Endothelial cell of umbilical vein (primary cell): ENCODE data around the gene PGD. TPM values are rescaled to one million over a fixed set of nuclear protein-coding genes. Genes with fewer than 3 reads are reported as not detected.

ENCODE experiments used
- BruUV-seq: library from RNA; stranded (reverse); fragments of 400-500 nt; replicated peaks from 2 replicates; lab custom pipeline; 2021; lab: Mats Ljungman, UMichigan
- CTCF ChIA-PET: fragments of 300-600, 350-600 bp; sonication (Branson Sonifier 250); formaldehyde crosslinking; loops from one replicate; lab custom pipeline; 2021; ENCODE audit warnings: antibody characterized with exemption, inconsistent platforms; lab: Charles Lee
- POLR2A ChIA-PET: fragments of 300-600, 350-600 bp; sonication (Branson Sonifier 250); formaldehyde crosslinking; loops from one replicate; lab custom pipeline; 2021; ENCODE audit warnings: antibody characterized with exemption, inconsistent platforms; lab: Charles Lee
- DNase-seq: peaks from one replicate; pipeline ENCODE4 v3.0.0-alpha.2; 2011; ENCODE audit warnings: low read depth, low spot score
- FAIRE-seq: peaks from 2 replicates; lab custom pipeline; 2011; peaks lifted over from hg19 to GRCh38; lab: Jason Lieb, UNC
- H2AFZ ChIP-seq: 2 replicates; pipeline ENCODE4 v1.6.0; 2012; ENCODE audit warnings: low read depth, low read length, control low read depth, inconsistent platforms
- H3K27ac ChIP-seq: 2 replicates; pipeline ENCODE4 v1.5.1; 2011; ENCODE audit warnings: low read depth, mild to moderate bottlenecking, control low read depth, low read length, moderate library complexity; ENCODE audit not compliant: insufficient read depth
- H3K27me3 ChIP-seq, 2 experiments: 2 replicates each; pipeline versions ENCODE4 v1.6.0 to v1.6.1; 2011; ENCODE audit warnings: low read length in 2 of 2, mixed read lengths in 1 of 2; ENCODE audit not compliant: control insufficient read depth in 2 of 2, insufficient read depth in 2 of 2
- H3K36me3 ChIP-seq, 2 experiments: 2 replicates in 1 of 2; 3 replicates in 1 of 2; pipeline ENCODE4 v1.5.1; 2011; ENCODE audit warnings: low read length in 2 of 2, mild to moderate bottlenecking in 1 of 2, moderate library complexity in 1 of 2; ENCODE audit not compliant: control insufficient read depth in 2 of 2, insufficient read depth in 2 of 2; ENCODE audit errors: extremely low read depth in 1 of 2
- H3K4me1 ChIP-seq: 3 replicates; pipeline ENCODE4 v1.5.1; 2011; ENCODE audit warnings: mild to moderate bottlenecking, low read length; ENCODE audit not compliant: control insufficient read depth, insufficient read depth; ENCODE audit errors: extremely low read depth
- H3K4me2 ChIP-seq: 2 replicates; pipeline ENCODE4 v1.6.1; 2011; ENCODE audit warnings: low read length, control low read depth, mixed read lengths; ENCODE audit not compliant: insufficient read depth
- H3K4me3 ChIP-seq, 3 experiments: fragments of 200-600 bp in 1 of 3; sonication (generic), shearing (Covaris generic) in 1 of 3; replicated peaks in 1 of 3; 2 replicates each; pipeline ENCODE4 v1.5.1; 2011 to 2016; ENCODE audit warnings: control low read depth in 3 of 3, low read length in 3 of 3, mild to moderate bottlenecking in 2 of 3, inconsistent platforms in 1 of 3, low read depth in 1 of 3, moderate library complexity in 1 of 3; ENCODE audit not compliant: insufficient read depth in 1 of 3
- H3K79me2 ChIP-seq: 2 replicates; pipeline ENCODE4 v1.6.0; 2012; ENCODE audit warnings: low read length, inconsistent platforms; ENCODE audit not compliant: control insufficient read depth, insufficient read depth
- H3K9ac ChIP-seq: replicated peaks from 2 replicates; pipeline ENCODE3; 2011; ENCODE audit warnings: low read length, control low read depth; ENCODE audit not compliant: insufficient read depth; ENCODE audit errors: extremely low read depth
- H3K9me1 ChIP-seq: replicated peaks from 3 replicates; pipeline ENCODE4 v1.6.0; 2011; ENCODE audit warnings: mild to moderate bottlenecking, low read length; ENCODE audit not compliant: control insufficient read depth, insufficient read depth; ENCODE audit errors: extremely low read depth
- H3K9me3 ChIP-seq: replicated peaks from 2 replicates; pipeline ENCODE4 v1.5.1; 2012; ENCODE audit warnings: low read length, inconsistent platforms; ENCODE audit not compliant: control insufficient read depth, insufficient read depth
- H4K20me1 ChIP-seq: replicated peaks from 2 replicates; pipeline ENCODE3; 2011; ENCODE audit warnings: mild to moderate bottlenecking, low read length; ENCODE audit not compliant: control insufficient read depth, insufficient read depth; ENCODE audit errors: extremely low read depth
- FOS ChIP-seq: IDR thresholded peaks from 2 replicates; pipeline ENCODE4 v1.6.1; 2011; ENCODE audit warnings: mild to moderate bottlenecking, low read length, moderate library complexity, borderline replicate concordance; ENCODE audit not compliant: insufficient read depth
- POLR2AphosphoS5 ChIP-seq: IDR thresholded peaks from 2 replicates; pipeline ENCODE4 v1.6.1; 2012; ENCODE audit warnings: low read depth, mild to moderate bottlenecking, control low read depth, low read length, moderate library complexity; ENCODE audit not compliant: insufficient read depth
- dilution Hi-C: fragments of 300-500 bp; cut with MboI; formaldehyde crosslinking; loops from one replicate; pipeline ENCODE4 v1.15.0; 2019; ENCODE audit warnings: low sequenced_read_pairs; ENCODE audit not compliant: extremely low pct_ligation_motif_present
- intact Hi-C: fragments of 100-400 bp; cut with micrococcal nuclease; formaldehyde crosslinking; loops from one replicate; pipeline ENCODE4 v1.10.0; 2022
- polyA plus RNA-seq, 4 experiments: library from polyadenylated mRNA; depleted of rRNA in 3 of 4; stranded (reverse) in 3 of 4; unstranded in 1 of 4; fragments of >200 nt; gene quantifications; 2 replicates each; pipeline versions ENCODE4 v1.2.1 to v1.2.3, GENCODE V29; 2011 to 2012; ENCODE audit warnings: missing spikeins in 1 of 4
- total RNA-seq: library from RNA; stranded (reverse); gene quantifications from 2 replicates; pipeline ENCODE4 v1.2.3, GENCODE V29; 2021
- TF ChIP-seq, protein P1 (sequence below), 2 donors: IDR thresholded peaks; 1 replicate in 1 of 2; 2 replicates in 1 of 2; pipeline ENCODE4 v1.5.1; 2011; ENCODE audit warnings: low read length in 2 of 2, mild to moderate bottlenecking in 2 of 2, moderate library complexity in 2 of 2, control low read depth in 1 of 2, inconsistent platforms in 1 of 2, low read depth in 1 of 2; ENCODE audit not compliant: insufficient read depth in 1 of 2; ENCODE audit errors: extremely low read depth in 1 of 2
- TF ChIP-seq, protein P2 (sequence below): IDR thresholded peaks from 2 replicates; pipeline ENCODE4 v1.6.1; 2011; ENCODE audit not compliant: insufficient read depth, insufficient read length

PGD gene
- total and polyA plus RNA-seq, 2 donors (not counting 3 experiments of a cell fraction or from before 2014, with no cell fraction given), result 196 to 303 TPM

DNA sequence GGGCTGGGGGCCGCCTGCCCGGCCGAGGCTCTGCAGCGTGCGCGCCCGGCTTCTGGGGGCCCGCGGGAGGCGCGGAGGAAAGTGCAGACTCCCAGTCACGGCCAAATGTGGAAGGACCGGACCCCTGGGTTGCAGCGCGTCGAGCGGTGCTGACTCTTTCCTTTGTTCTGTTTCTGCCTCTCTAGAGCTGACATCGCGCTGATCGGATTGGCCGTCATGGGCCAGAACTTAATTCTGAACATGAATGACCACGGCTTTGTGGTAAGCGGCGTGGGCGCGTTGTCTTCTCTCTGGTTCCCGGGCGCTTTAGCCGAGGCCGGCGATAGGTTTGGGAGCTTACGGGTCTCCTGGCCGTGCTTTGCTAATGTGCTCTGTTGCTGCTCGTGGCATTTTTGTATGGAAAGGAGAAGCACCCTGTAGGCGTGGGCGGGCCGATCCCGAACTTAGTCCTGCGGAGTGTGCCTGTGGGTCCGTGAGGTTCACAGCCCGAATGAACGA, 629 bp downstream of the PGD start:
- H3K9me1 ChIP-seq, result no peaks in the 10 kb centered on the region
- peak overlapping the region; percentile 67 to 96 (median 95) for H3K4me3 ChIP-seq
- H3K27me3 ChIP-seq, result no peaks in the 10 kb centered on the region
- intact Hi-C loops (loop anchor here (2.0 kb wide), 1 partner anchor 15 kb away; no protein-coding TSS in a partner anchor), dilution Hi-C loops (no loop called here)
- H4K20me1 ChIP-seq, result no peaks in the 10 kb centered on the region
- FAIRE-seq (peak; percentile 62), DNase-seq (peak; percentile 65)
- ChIA-PET CTCF (interaction anchor here (0.9 to 3.3 kb wide), 5 partner anchors 12 to 31 kb away, joined by 4 to 32 read pairs (median 6); partner anchors contain the start of gene CENPS), POLR2A (interaction anchor here (1.5 to 2.4 kb wide), 3 partner anchors 12 to 22 kb away, joined by 6 to 32 read pairs (median 10); no protein-coding TSS in a partner anchor)
- peaks cover 37% of the 10 kb centered on the region for H3K79me2 ChIP-seq
- no peaks in the 10 kb centered on the region for H3K9me3 ChIP-seq
- H3K9ac ChIP-seq, result peak overlapping the region; percentile 94
- peak overlapping the region; percentile 88 for H3K4me2 ChIP-seq
- peaks cover 38% of the 10 kb centered on the region for H3K4me1 ChIP-seq
- TSS peak; percentile 55 for BruUV-seq
- H3K27ac ChIP-seq, result peak overlapping the region; percentile 76
- TF ChIP-seq, protein P1, sequence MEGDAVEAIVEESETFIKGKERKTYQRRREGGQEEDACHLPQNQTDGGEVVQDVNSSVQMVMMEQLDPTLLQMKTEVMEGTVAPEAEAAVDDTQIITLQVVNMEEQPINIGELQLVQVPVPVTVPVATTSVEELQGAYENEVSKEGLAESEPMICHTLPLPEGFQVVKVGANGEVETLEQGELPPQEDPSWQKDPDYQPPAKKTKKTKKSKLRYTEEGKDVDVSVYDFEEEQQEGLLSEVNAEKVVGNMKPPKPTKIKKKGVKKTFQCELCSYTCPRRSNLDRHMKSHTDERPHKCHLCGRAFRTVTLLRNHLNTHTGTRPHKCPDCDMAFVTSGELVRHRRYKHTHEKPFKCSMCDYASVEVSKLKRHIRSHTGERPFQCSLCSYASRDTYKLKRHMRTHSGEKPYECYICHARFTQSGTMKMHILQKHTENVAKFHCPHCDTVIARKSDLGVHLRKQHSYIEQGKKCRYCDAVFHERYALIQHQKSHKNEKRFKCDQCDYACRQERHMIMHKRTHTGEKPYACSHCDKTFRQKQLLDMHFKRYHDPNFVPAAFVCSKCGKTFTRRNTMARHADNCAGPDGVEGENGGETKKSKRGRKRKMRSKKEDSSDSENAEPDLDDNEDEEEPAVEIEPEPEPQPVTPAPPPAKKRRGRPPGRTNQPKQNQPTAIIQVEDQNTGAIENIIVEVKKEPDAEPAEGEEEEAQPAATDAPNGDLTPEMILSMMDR (IDR thresholded peaks at IDR 0.05; ENCODE audit: extremely low read depth in 1 of 2, insufficient read depth in 1 of 2, low read depth in 1 of 2, low read length in 2 of 2), result no peak
- no peak for TF ChIP-seq FOS
- TF ChIP-seq, protein P2, sequence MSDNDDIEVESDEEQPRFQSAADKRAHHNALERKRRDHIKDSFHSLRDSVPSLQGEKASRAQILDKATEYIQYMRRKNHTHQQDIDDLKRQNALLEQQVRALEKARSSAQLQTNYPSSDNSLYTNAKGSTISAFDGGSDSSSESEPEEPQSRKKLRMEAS, result peak; percentile 2
- peak; percentile 7 for TF ChIP-seq POLR2AphosphoS5
- peaks cover 3 to 10% of the 10 kb centered on the region in 2 experiments for H3K36me3 ChIP-seq
- H2AFZ ChIP-seq, result peak overlapping the region; percentile 64
